K562 (cell line): Measurements from ENCODE around the gene UNC45A. TPM values are rescaled to one million over a fixed set of nuclear protein-coding genes. Genes with fewer than 3 reads are reported as not detected.

Source experiments
- BRD9 ChIP-seq: fragments of 450-650 bp; IDR thresholded peaks from 2 replicates; pipeline ENCODE4 v1.6.1; 2018; ENCODE audit warnings: low read depth; ENCODE audit not compliant: partially characterized antibody
- CBX8 ChIP-seq: fragments of 200-600 bp; sonication (generic); IDR thresholded peaks from 2 replicates; pipeline ENCODE4 v1.6.1; 2012; ENCODE audit warnings: borderline replicate concordance, mixed run types, low read depth, mild to moderate bottlenecking, moderate library complexity, mixed read lengths, low read length, control low read depth, inconsistent platforms; ENCODE audit not compliant: poor library complexity, severe bottlenecking; ENCODE audit errors: extremely low read depth
- CHD7 ChIP-seq: fragments of 200-600 bp; sonication (generic); IDR thresholded peaks from one replicate; pipeline ENCODE4 v1.6.1; 2012; ENCODE audit warnings: mild to moderate bottlenecking, low read depth, low read length, inconsistent platforms
- HNRNPL ChIP-seq: fragments of 200-400 bp; formaldehyde crosslinking; IDR thresholded peaks from 2 replicates; pipeline ENCODE4 v1.6.1; 2017; ENCODE audit warnings: low read depth, mild to moderate bottlenecking, low read length
- ILK ChIP-seq: fragments of 450-650 bp; IDR thresholded peaks from 2 replicates; pipeline ENCODE4 v1.6.1; 2016; ENCODE audit warnings: missing genetic modification characterization, low read depth, mild to moderate bottlenecking, missing compliant biosample characterization, moderate library complexity, borderline replicate concordance
- KLF1 ChIP-seq: fragments of 450-650 bp; IDR thresholded peaks from 2 replicates; pipeline ENCODE4 v1.6.1; 2016; ENCODE audit warnings: missing genetic modification characterization, missing compliant biosample characterization
- MED1 ChIP-seq: sonication (generic); formaldehyde crosslinking; IDR thresholded peaks from 2 replicates; pipeline ENCODE4 v1.8.1; 2023; ENCODE audit warnings: missing genetic modification reagents, borderline replicate concordance
- PBX2 ChIP-seq, 2 experiments: IDR thresholded peaks in 1 of 2; conservative IDR thresholded peaks in 1 of 2; 2 replicates each; pipeline ENCODE4 v1.6.1; 2016; ENCODE audit warnings: low read depth in 2 of 2, mild to moderate bottlenecking in 1 of 2, missing compliant biosample characterization in 1 of 2, missing genetic modification characterization in 1 of 2, moderate library complexity in 1 of 2
- PHF20 ChIP-seq: fragments of 450-650 bp; IDR thresholded peaks from 2 replicates; pipeline ENCODE4 v1.6.1; 2018; ENCODE audit not compliant: partially characterized antibody
- PML ChIP-seq: IDR thresholded peaks from 2 replicates; pipeline ENCODE4 v1.6.1; 2012; ENCODE audit warnings: low read length, inconsistent platforms
- TFAM ChIP-seq: fragments of 250-450 bp; sonication (Bioruptor Pico); conservative IDR thresholded peaks from 2 replicates; pipeline ENCODE4 v1.5.0; 2021; ENCODE audit warnings: mild to moderate bottlenecking, moderate library complexity
- ZNF184 ChIP-seq: sonication (generic); formaldehyde crosslinking; IDR thresholded peaks from 2 replicates; pipeline ENCODE4 v1.5.0; 2020; ENCODE audit warnings: missing genetic modification reagents
- ZNF584 ChIP-seq: fragments of 200-800 bp; sonication (Bioruptor generic); IDR thresholded peaks from 2 replicates; pipeline ENCODE4 v1.6.1; 2016; ENCODE audit warnings: low read depth, mild to moderate bottlenecking, missing genetic modification characterization, missing compliant biosample characterization
- polyA plus RNA-seq, 8 experiments: library from polyadenylated mRNA; depleted of rRNA in 4 of 8; stranded (reverse) in 5 of 8; unstranded in 3 of 8; fragments of >200 nt; fragmentation: Nextera tagmentation in 2 of 8; fragmentation: Illumina TruSeq in 1 of 8; extraction: Ambion mirVana in 2 of 8; extraction: Trizol in 1 of 8; gene quantifications; 2 replicates each; pipeline versions ENCODE4 v1.2.1 to v1.2.3, GENCODE V29; 2011 to 2014; ENCODE audit warnings: inconsistent platforms in 1 of 8, missing spikeins in 1 of 8
- total RNA-seq, 7 experiments: library from RNA; depleted of rRNA in 6 of 7; stranded (reverse); fragments of >200 nt in 6 of 7; fragmentation: Illumina TruSeq in 2 of 7; extraction: Trizol in 2 of 7; gene quantifications; 2 replicates each; pipeline versions ENCODE4 v1.2.1 to v1.2.3, GENCODE V29; 2011 to 2021; ENCODE audit warnings: low replicate concordance in 1 of 7

Gene UNC45A
- total and polyA plus RNA-seq, 9 of the 15 experiments (the other 6 are each of a cell fraction or from before 2014, with no cell fraction given), result 22.4 to 79.3 (median 43.7) TPM

DNA sequence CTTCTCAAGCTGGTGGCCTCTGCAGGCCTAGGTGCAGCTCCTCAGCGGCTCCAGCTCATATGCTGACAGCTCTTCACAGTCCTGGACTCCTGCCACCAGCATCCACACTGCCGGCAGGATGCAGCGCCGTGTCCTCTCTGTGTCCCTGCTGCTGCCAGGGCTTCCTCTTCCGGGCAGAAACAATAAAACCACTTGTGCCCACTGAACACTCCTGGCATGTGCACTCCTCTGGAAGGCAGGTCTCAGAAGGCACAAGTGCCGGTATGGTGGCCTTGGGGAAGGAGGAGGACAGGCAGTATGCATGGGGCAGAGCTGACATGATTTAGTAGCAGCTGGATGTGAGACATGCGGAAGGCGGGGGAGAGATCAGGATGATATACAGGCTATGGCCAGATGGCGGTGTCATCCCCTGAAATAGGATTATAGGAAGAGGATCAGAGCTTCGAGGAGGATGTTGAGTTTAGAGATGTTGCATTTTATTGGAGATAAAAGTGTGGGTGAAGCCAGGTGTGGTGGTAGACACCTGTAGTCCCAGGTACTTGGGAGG is 39.4 kb upstream of the UNC45A start (continued):
- TF ChIP-seq CHD7 (no peak), MED1 (no peak), ILK (no peak), PHF20 (peak; percentile 39), PML (no peak), CBX8 (no peak), HNRNPL (no peak), ZNF184 (CRISPR knock-in tag) (no peak), KLF1 (tag) (no peak), BRD9 (peak; percentile 72), TFAM (no peak), PBX2 (CRISPR knock-in tag; IDR thresholded peaks at IDR 0.05; ENCODE audit: low read depth) (peak; percentile 81), PBX2 (tag; conservative IDR thresholded peaks at IDR 0.05; ENCODE audit: low read depth) (peak; percentile 99), ZNF584 (CRISPR knock-in tag) (no peak)
